GM18520 (cell line): ENCODE measurements around the gene GNG7.

ENCODE experiments used
- ATAC-seq: cut with Tn5 transposase; IDR thresholded peaks from one replicate; pipeline ENCODE4 v1.9.1; 2021; ENCODE audit not compliant: unreplicated experiment

Gene GNG7

GRCh38 chr19:2702170-2703076 lies at the start of gene GNG7:
Gene GNG7, minus strand, starts transcription at chr19:2702694. Its CDS starts 182,006 bp downstream, at chr19:2520688.
- peak; percentile 83 for ATAC-seq

GRCh38 chr19:2751438-2751830 lies 48.9 kb upstream of the GNG7 start:
- ATAC-seq: no peak

- no peak for ATAC-seq
These were observed 48.4 kb upstream of the GNG7 start for GRCh38 chr19:2750808-2751437.

GRCh38 chr19:2747349-2747748 lies 44.9 kb upstream of the GNG7 start:
- no peak for ATAC-seq

- ATAC-seq: no peak
These were observed 41.6 kb upstream of the GNG7 start for GRCh38 chr19:2744113-2744512.

- ATAC-seq: no peak
These were observed 40.6 kb upstream of the GNG7 start for GRCh38 chr19:2743099-2743498.

- ATAC-seq: no peak
These were observed 37.8 kb upstream of the GNG7 start for GRCh38 chr19:2740314-2740656.

GRCh38 chr19:2739602-2740313 lies 37.3 kb upstream of the GNG7 start, which contains the start of gene SLC39A3:
Gene SLC39A3, minus strand, starts transcription at chr19:2740017. Its CDS starts 2,760 bp downstream, at chr19:2737257.
- peak; percentile 97 for ATAC-seq

GRCh38 chr19:2736550-2737190 lies 34.2 kb upstream of the GNG7 start:
- ATAC-seq: no peak

- ATAC-seq: no peak
These were observed 32.9 kb upstream of the GNG7 start for GRCh38 chr19:2735374-2735773.

GRCh38 chr19:2734589-2735288 lies 32.2 kb upstream of the GNG7 start:
- no peak for ATAC-seq

- no peak for ATAC-seq
These were observed 31.6 kb upstream of the GNG7 start for GRCh38 chr19:2733930-2734588.

- no peak for ATAC-seq
These were observed 30.4 kb upstream of the GNG7 start for GRCh38 chr19:2732883-2733282.

GRCh38 chr19:2732157-2732725 lies 29.7 kb upstream of the GNG7 start:
- ATAC-seq: no peak

- no peak for ATAC-seq
These were observed 28.9 kb upstream of the GNG7 start for GRCh38 chr19:2731181-2731995.

GRCh38 chr19:2729943-2730818 lies 27.7 kb upstream of the GNG7 start:
- ATAC-seq: no peak

- ATAC-seq: no peak
These were observed 26.4 kb upstream of the GNG7 start for GRCh38 chr19:2728783-2729387.

- no peak for ATAC-seq
These were observed 25.1 kb upstream of the GNG7 start for GRCh38 chr19:2727640-2727944.
